DND-41 (cell line): ENCODE results near the gene GOLPH3.

Experiments used
- ATAC-seq: fragments of 200-7000 bp; cut with Tn5 transposase; 3 replicates; pipeline ENCODE4 v1.9.1; 2021; ENCODE audit warnings: low read depth; ENCODE audit not compliant: insufficient read depth
- DNase-seq: peaks from one replicate; pipeline ENCODE4 v3.0.0-alpha.2; 2020
- H2AFZ ChIP-seq: 2 replicates; pipeline ENCODE4 v1.6.0; 2012; ENCODE audit warnings: low read depth, low read length
- H3K27ac ChIP-seq: 2 replicates; pipeline ENCODE4 v1.5.1; 2012; ENCODE audit warnings: low read length, inconsistent platforms
- H3K27me3 ChIP-seq: fragments of 200-600 bp; sonication (generic); 2 replicates; pipeline ENCODE4 v1.6.0; 2012; ENCODE audit warnings: low read length, mild to moderate bottlenecking, inconsistent platforms; ENCODE audit not compliant: insufficient read depth, poor library complexity
- H3K36me3 ChIP-seq: 2 replicates; pipeline ENCODE4 v1.5.1; 2012; ENCODE audit warnings: low read length, inconsistent platforms; ENCODE audit not compliant: insufficient read depth
- H3K4me1 ChIP-seq: 2 replicates; pipeline ENCODE4 v1.5.1; 2012; ENCODE audit warnings: mild to moderate bottlenecking, low read length; ENCODE audit not compliant: insufficient read depth
- H3K4me2 ChIP-seq: 2 replicates; pipeline ENCODE4 v1.6.0; 2012; ENCODE audit warnings: mild to moderate bottlenecking, moderate library complexity, low read length, inconsistent platforms; ENCODE audit not compliant: insufficient read depth
- H3K4me3 ChIP-seq, 2 experiments: fragments of 200-600 bp in 1 of 2; shearing (Covaris generic) in 1 of 2; 2 replicates each; pipeline ENCODE4 v1.5.1; 2012 to 2016; ENCODE audit warnings: inconsistent platforms in 2 of 2, low read length in 2 of 2, mild to moderate bottlenecking in 2 of 2, low read depth in 1 of 2, moderate library complexity in 1 of 2
- H3K79me2 ChIP-seq: 2 replicates; pipeline ENCODE4 v1.6.0; 2012; ENCODE audit warnings: low read length, inconsistent platforms; ENCODE audit not compliant: insufficient read depth
- H3K9ac ChIP-seq: 2 replicates; pipeline ENCODE4 v1.6.0; 2012; ENCODE audit warnings: low read depth, mild to moderate bottlenecking, inconsistent platforms, low read length, moderate library complexity
- H3K9me3 ChIP-seq: 2 replicates; pipeline ENCODE4 v1.5.1; 2012; ENCODE audit warnings: low read length, moderate library complexity, mild to moderate bottlenecking, inconsistent platforms; ENCODE audit not compliant: insufficient read depth, severe bottlenecking
- H4K20me1 ChIP-seq: 2 replicates; pipeline ENCODE4 v1.6.0; 2012; ENCODE audit warnings: low read length; ENCODE audit not compliant: insufficient read depth
- CTCF ChIP-seq: IDR thresholded peaks from 2 replicates; pipeline ENCODE4 v1.5.1; 2012; ENCODE audit warnings: borderline replicate concordance, low read length, moderate library complexity, mild to moderate bottlenecking; ENCODE audit not compliant: poor library complexity, severe bottlenecking; ENCODE audit errors: extremely low read depth
- EZH2 ChIP-seq: IDR thresholded peaks from 3 replicates; pipeline ENCODE4 v1.6.1; 2012; ENCODE audit warnings: borderline replicate concordance, low read depth, mild to moderate bottlenecking, moderate library complexity, low read length, inconsistent platforms; ENCODE audit not compliant: severe bottlenecking

GOLPH3 gene

GRCh38 chr5:32147236-32147635 lies 26.9 kb downstream of the GOLPH3 start:
- H3K9me3 ChIP-seq: no peaks in the 10 kb centered on the region
- H3K79me2 ChIP-seq: peaks cover 90% of the 10 kb centered on the region
- no peak for TF ChIP-seq CTCF
- no peak for TF ChIP-seq EZH2

GRCh38 chr5:32145378-32145777 lies 28.7 kb downstream of the GOLPH3 start:
- TF ChIP-seq CTCF: no peak
- no peak for TF ChIP-seq EZH2
- H3K27ac ChIP-seq: no peak overlapping the region
- no peaks in the 10 kb centered on the region for H3K27me3 ChIP-seq
- no peaks in the 10 kb centered on the region for H3K4me1 ChIP-seq
- peaks cover 81% of the 10 kb centered on the region for H3K79me2 ChIP-seq
- ATAC-seq (no peak), DNase-seq (no peak)
- H4K20me1 ChIP-seq: peaks cover 36% of the 10 kb centered on the region
- H3K36me3 ChIP-seq: peaks cover 28% of the 10 kb centered on the region
- no peak overlapping the region for H3K4me3 ChIP-seq
- H3K9ac ChIP-seq: no peak overlapping the region
- no peaks in the 10 kb centered on the region for H3K9me3 ChIP-seq
- no peak overlapping the region for H2AFZ ChIP-seq
- H3K4me2 ChIP-seq: no peak overlapping the region

More at GRCh38 chr5:32147236-32147635, 26.9 kb downstream of the GOLPH3 start:
- Histone ChIP-seq H4K20me1 (peaks cover 48% of the 10 kb centered on the region), H3K4me1 (no peaks in the 10 kb centered on the region), H3K9ac (no peak overlapping the region), H3K27me3 (no peaks in the 10 kb centered on the region), H3K27ac (no peak overlapping the region), H3K4me3 (no peak overlapping the region), H3K4me2 (no peak overlapping the region), H3K36me3 (peaks cover 32% of the 10 kb centered on the region), H2AFZ (no peak overlapping the region)
- no peak for ATAC-seq
- no peak for DNase-seq

- Histone ChIP-seq H3K27ac (no peak overlapping the region), H3K4me2 (no peak overlapping the region), H3K27me3 (no peaks in the 10 kb centered on the region), H3K9ac (no peak overlapping the region), H3K79me2 (peaks cover 78% of the 10 kb centered on the region), H2AFZ (no peak overlapping the region), H3K4me1 (no peaks in the 10 kb centered on the region), H4K20me1 (peaks cover 31% of the 10 kb centered on the region), H3K9me3 (no peaks in the 10 kb centered on the region), H3K36me3 (peaks cover 26% of the 10 kb centered on the region), H3K4me3 (no peak overlapping the region)
- ATAC-seq (no peak), DNase-seq (no peak)
- TF ChIP-seq CTCF (no peak), EZH2 (no peak)
Observed at GRCh38 chr5:32144378-32145207, 29.5 kb downstream of the GOLPH3 start.
